Measurements from ENCODE around the gene BRD4. TPM values are rescaled to one million over a fixed set of nuclear protein-coding genes. Genes with fewer than 3 reads are reported as not detected.

Gene BRD4
- total RNA-seq, 1 donor from 2014 or later = 108 TPM

- intact Hi-C loops (cut with micrococcal nuclease) = no loop called here
- H3K4me3 Mint-ChIP-seq (ENCODE audit: low read depth) = no peak overlapping the region
- no peak overlapping the region for H3K27ac Mint-ChIP-seq
- DNase-seq (ENCODE audit: low spot score) = no peak
- peaks cover 43% of the 10 kb centered on the region for H3K4me1 Mint-ChIP-seq (ENCODE audit: low read depth)
- H3K27me3 Mint-ChIP-seq (ENCODE audit: low read depth) = no peaks in the 10 kb centered on the region
- H3K9me3 Mint-ChIP-seq = no peaks in the 10 kb centered on the region
- peaks cover 7% of the 10 kb centered on the region for H3K36me3 Mint-ChIP-seq (ENCODE audit: low read depth)
Observed at GRCh38 chr19:15280048-15280725, 52.2 kb downstream of the BRD4 start.

GRCh38 chr19:15279326-15279904 lies 52.9 kb downstream of the BRD4 start:
- Mint-ChIP-seq H3K4me3 (ENCODE audit: low read depth) (no peak overlapping the region), H3K36me3 (ENCODE audit: low read depth) (peaks cover 7% of the 10 kb centered on the region), H3K27me3 (ENCODE audit: low read depth) (no peaks in the 10 kb centered on the region), H3K9me3 (no peaks in the 10 kb centered on the region), H3K4me1 (ENCODE audit: low read depth) (peaks cover 36% of the 10 kb centered on the region), H3K27ac (peak overlapping the region; percentile 65)
- intact Hi-C loops (cut with micrococcal nuclease) = no loop called here
- DNase-seq (ENCODE audit: low spot score) = no peak

GRCh38 chr19:15276620-15277215 lies 55.6 kb downstream of the BRD4 start:
- no peak for DNase-seq (ENCODE audit: low spot score)
- peaks cover 17% of the 10 kb centered on the region for H3K36me3 Mint-ChIP-seq (ENCODE audit: low read depth)
- peak overlapping the region; percentile 53 for H3K27ac Mint-ChIP-seq
- peaks cover 19% of the 10 kb centered on the region for H3K4me1 Mint-ChIP-seq (ENCODE audit: low read depth)
- H3K9me3 Mint-ChIP-seq = no peaks in the 10 kb centered on the region
- H3K4me3 Mint-ChIP-seq (ENCODE audit: low read depth) = no peak overlapping the region
- no peaks in the 10 kb centered on the region for H3K27me3 Mint-ChIP-seq (ENCODE audit: low read depth)
- intact Hi-C loops (cut with micrococcal nuclease) = no loop called here

GRCh38 chr19:15274477-15274876 lies 57.9 kb downstream of the BRD4 start:
- Mint-ChIP-seq H3K27ac (no peak overlapping the region), H3K4me1 (ENCODE audit: low read depth) (peaks cover 14% of the 10 kb centered on the region), H3K27me3 (ENCODE audit: low read depth) (no peaks in the 10 kb centered on the region), H3K9me3 (no peaks in the 10 kb centered on the region), H3K4me3 (ENCODE audit: low read depth) (no peak overlapping the region), H3K36me3 (ENCODE audit: low read depth) (peaks cover 39% of the 10 kb centered on the region)
- no peak for DNase-seq (ENCODE audit: low spot score)
- intact Hi-C loops (cut with micrococcal nuclease) = no loop called here

- no peak overlapping the region for H3K4me3 Mint-ChIP-seq (ENCODE audit: low read depth)
- H3K36me3 Mint-ChIP-seq (ENCODE audit: low read depth) = peaks cover 62% of the 10 kb centered on the region
- no peak overlapping the region for H3K27ac Mint-ChIP-seq
- no peak for DNase-seq (ENCODE audit: low spot score)
- intact Hi-C loops (cut with micrococcal nuclease) = no loop called here
- H3K9me3 Mint-ChIP-seq = no peaks in the 10 kb centered on the region
- H3K4me1 Mint-ChIP-seq (ENCODE audit: low read depth) = peaks cover 7% of the 10 kb centered on the region
- no peaks in the 10 kb centered on the region for H3K27me3 Mint-ChIP-seq (ENCODE audit: low read depth)
Observed at GRCh38 chr19:15269806-15270205, 62.5 kb downstream of the BRD4 start.

GRCh38 chr19:15268928-15269253 lies 63.4 kb downstream of the BRD4 start:
- Mint-ChIP-seq H3K4me3 (ENCODE audit: low read depth) (no peak overlapping the region), H3K36me3 (ENCODE audit: low read depth) (peaks cover 71% of the 10 kb centered on the region), H3K27me3 (ENCODE audit: low read depth) (no peaks in the 10 kb centered on the region), H3K27ac (no peak overlapping the region), H3K4me1 (ENCODE audit: low read depth) (peaks cover 8% of the 10 kb centered on the region), H3K9me3 (no peaks in the 10 kb centered on the region)
- no peak for DNase-seq (ENCODE audit: low spot score)
- intact Hi-C loops (cut with micrococcal nuclease) = no loop called here

- H3K36me3 Mint-ChIP-seq (ENCODE audit: low read depth) = peaks cover 76% of the 10 kb centered on the region
- peaks cover 8% of the 10 kb centered on the region for H3K4me1 Mint-ChIP-seq (ENCODE audit: low read depth)
- no peak overlapping the region for H3K4me3 Mint-ChIP-seq (ENCODE audit: low read depth)
- H3K27me3 Mint-ChIP-seq (ENCODE audit: low read depth) = no peaks in the 10 kb centered on the region
- intact Hi-C loops (cut with micrococcal nuclease) = no loop called here
- no peaks in the 10 kb centered on the region for H3K9me3 Mint-ChIP-seq
- no peak for DNase-seq (ENCODE audit: low spot score)
- H3K27ac Mint-ChIP-seq = no peak overlapping the region
Observed at GRCh38 chr19:15268192-15268927, 64.0 kb downstream of the BRD4 start.

- no peak for DNase-seq (ENCODE audit: low spot score)
- H3K9me3 Mint-ChIP-seq = no peaks in the 10 kb centered on the region
- no peak overlapping the region for H3K4me3 Mint-ChIP-seq (ENCODE audit: low read depth)
- intact Hi-C loops (cut with micrococcal nuclease) = no loop called here
- H3K27me3 Mint-ChIP-seq (ENCODE audit: low read depth) = no peaks in the 10 kb centered on the region
- H3K36me3 Mint-ChIP-seq (ENCODE audit: low read depth) = peaks cover 73% of the 10 kb centered on the region
- H3K4me1 Mint-ChIP-seq (ENCODE audit: low read depth) = peaks cover 6% of the 10 kb centered on the region
- no peak overlapping the region for H3K27ac Mint-ChIP-seq
Observed at GRCh38 chr19:15266683-15267082, 65.7 kb downstream of the BRD4 start.

- no peak overlapping the region for H3K4me3 Mint-ChIP-seq (ENCODE audit: low read depth)
- H3K4me1 Mint-ChIP-seq (ENCODE audit: low read depth) = peaks cover 1% of the 10 kb centered on the region
- peaks cover 71% of the 10 kb centered on the region for H3K36me3 Mint-ChIP-seq (ENCODE audit: low read depth)
- H3K27ac Mint-ChIP-seq = no peak overlapping the region
- no peak for DNase-seq (ENCODE audit: low spot score)
- H3K9me3 Mint-ChIP-seq = no peaks in the 10 kb centered on the region
- intact Hi-C loops (cut with micrococcal nuclease) = loop anchor here (2.0 kb wide), 1 partner anchor 289 kb away; no protein-coding TSS in a partner anchor
- no peaks in the 10 kb centered on the region for H3K27me3 Mint-ChIP-seq (ENCODE audit: low read depth)
Observed at GRCh38 chr19:15265850-15266248, 66.5 kb downstream of the BRD4 start.

GRCh38 chr19:15265214-15265849 lies 67.0 kb downstream of the BRD4 start:
- H3K36me3 Mint-ChIP-seq (ENCODE audit: low read depth) = peaks cover 71% of the 10 kb centered on the region
- H3K27ac Mint-ChIP-seq = no peak overlapping the region
- no peaks in the 10 kb centered on the region for H3K27me3 Mint-ChIP-seq (ENCODE audit: low read depth)
- H3K4me3 Mint-ChIP-seq (ENCODE audit: low read depth) = no peak overlapping the region
- intact Hi-C loops (cut with micrococcal nuclease) = loop anchor here (2.0 kb wide), 1 partner anchor 289 kb away; no protein-coding TSS in a partner anchor
- no peaks in the 10 kb centered on the region for H3K9me3 Mint-ChIP-seq
- peaks cover 1% of the 10 kb centered on the region for H3K4me1 Mint-ChIP-seq (ENCODE audit: low read depth)
- no peak for DNase-seq (ENCODE audit: low spot score)

- Mint-ChIP-seq H3K27ac (no peak overlapping the region), H3K36me3 (ENCODE audit: low read depth) (peaks cover 69% of the 10 kb centered on the region), H3K4me3 (ENCODE audit: low read depth) (no peak overlapping the region), H3K9me3 (no peaks in the 10 kb centered on the region), H3K27me3 (ENCODE audit: low read depth) (no peaks in the 10 kb centered on the region), H3K4me1 (ENCODE audit: low read depth) (peaks cover 1% of the 10 kb centered on the region)
- no peak for DNase-seq (ENCODE audit: low spot score)
- intact Hi-C loops (cut with micrococcal nuclease) = loop anchor here (2.0 kb wide), 1 partner anchor 290 kb away; no protein-coding TSS in a partner anchor
Observed at GRCh38 chr19:15264933-15265206, 67.5 kb downstream of the BRD4 start.

- Mint-ChIP-seq H3K27ac (peak overlapping the region; percentile 28), H3K9me3 (no peaks in the 10 kb centered on the region)
Observed at GRCh38 chr19:15264061-15264932, 68.0 kb downstream of the BRD4 start.

More at GRCh38 chr19:15264061-15264932, 68.0 kb downstream of the BRD4 start:
- DNase-seq (ENCODE audit: low spot score) = peak; percentile 53
- no peak overlapping the region for H3K4me3 Mint-ChIP-seq (ENCODE audit: low read depth)
- H3K27me3 Mint-ChIP-seq (ENCODE audit: low read depth) = no peaks in the 10 kb centered on the region
- H3K36me3 Mint-ChIP-seq (ENCODE audit: low read depth) = peaks cover 68% of the 10 kb centered on the region
- intact Hi-C loops (cut with micrococcal nuclease) = loop anchor here (2.0 kb wide), 1 partner anchor 291 kb away; no protein-coding TSS in a partner anchor
- peaks cover 1% of the 10 kb centered on the region for H3K4me1 Mint-ChIP-seq (ENCODE audit: low read depth)
